ENCODE results near the gene CDH4. TPM values are rescaled to one million over a fixed set of nuclear protein-coding genes. Genes with fewer than 3 reads are reported as not detected.

Gene CDH4
- total RNA-seq, 1 experiment from 2014 or later: not detected

DNA sequence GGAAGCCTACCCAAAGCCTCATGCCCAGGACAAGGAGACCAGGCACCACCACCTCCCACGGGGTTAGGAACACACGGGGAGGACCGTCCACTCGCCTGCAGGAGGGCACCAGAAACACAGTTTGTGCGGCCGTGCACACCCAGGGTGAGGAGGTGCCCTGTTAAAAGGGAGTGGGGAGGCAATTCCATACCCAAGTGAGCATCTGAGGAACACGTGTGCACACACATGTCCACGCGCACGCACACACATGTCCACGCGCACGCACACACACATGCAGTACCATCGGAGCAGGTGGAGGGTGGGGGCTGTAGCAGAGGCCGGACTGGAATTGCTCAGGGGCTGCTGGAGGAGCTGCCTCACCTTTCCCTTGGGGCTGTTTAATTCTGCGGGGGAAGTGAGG lies 554.3 kb downstream of the CDH4 start:
- ChIA-PET POLR2A (no interaction called here), CTCF (no interaction called here)
- Histone ChIP-seq H3K4me1 (ENCODE audit: control insufficient read depth, insufficient read depth, low read length) (no peaks in the 10 kb centered on the region), H3K9me3 (ENCODE audit: control insufficient read depth, insufficient read depth, low read depth, low read length) (no peaks in the 10 kb centered on the region), H3K27ac (ENCODE audit: low read length) (no peak overlapping the region), H3K4me3 (ENCODE audit: low read depth in 2 of 2, low read length in 2 of 2) (no peak overlapping the region), H3K36me3 (ENCODE audit: control insufficient read depth, insufficient read depth, low read length) (no peaks in the 10 kb centered on the region), H3K27me3 (ENCODE audit: control insufficient read depth, insufficient read depth, low read length) (peaks cover 2% of the 10 kb centered on the region; the same call in 1 of the 2 replicates)
- in situ Hi-C loops (cut with HindIII; ENCODE audit: low pct_unique_long_range_greater_than_20kb, low sequenced_read_pairs) (no loop called here), intact Hi-C loops (cut with micrococcal nuclease; ENCODE audit: unreplicated experiment) (no loop called here)
- no TSS peak for BruUV-seq (replicated peaks)
- TF ChIP-seq, protein P1, sequence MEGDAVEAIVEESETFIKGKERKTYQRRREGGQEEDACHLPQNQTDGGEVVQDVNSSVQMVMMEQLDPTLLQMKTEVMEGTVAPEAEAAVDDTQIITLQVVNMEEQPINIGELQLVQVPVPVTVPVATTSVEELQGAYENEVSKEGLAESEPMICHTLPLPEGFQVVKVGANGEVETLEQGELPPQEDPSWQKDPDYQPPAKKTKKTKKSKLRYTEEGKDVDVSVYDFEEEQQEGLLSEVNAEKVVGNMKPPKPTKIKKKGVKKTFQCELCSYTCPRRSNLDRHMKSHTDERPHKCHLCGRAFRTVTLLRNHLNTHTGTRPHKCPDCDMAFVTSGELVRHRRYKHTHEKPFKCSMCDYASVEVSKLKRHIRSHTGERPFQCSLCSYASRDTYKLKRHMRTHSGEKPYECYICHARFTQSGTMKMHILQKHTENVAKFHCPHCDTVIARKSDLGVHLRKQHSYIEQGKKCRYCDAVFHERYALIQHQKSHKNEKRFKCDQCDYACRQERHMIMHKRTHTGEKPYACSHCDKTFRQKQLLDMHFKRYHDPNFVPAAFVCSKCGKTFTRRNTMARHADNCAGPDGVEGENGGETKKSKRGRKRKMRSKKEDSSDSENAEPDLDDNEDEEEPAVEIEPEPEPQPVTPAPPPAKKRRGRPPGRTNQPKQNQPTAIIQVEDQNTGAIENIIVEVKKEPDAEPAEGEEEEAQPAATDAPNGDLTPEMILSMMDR (IDR thresholded peaks at IDR 0.05): no peak
- no peak for TF ChIP-seq SIN3A (IDR thresholded peaks at IDR 0.05; ENCODE audit: borderline replicate concordance, insufficient read depth, low read depth, low read length)
- TF ChIP-seq POLR2AphosphoS5 (IDR thresholded peaks at IDR 0.05; ENCODE audit: low read depth, low read length): no peak
- TF ChIP-seq, protein P2, sequence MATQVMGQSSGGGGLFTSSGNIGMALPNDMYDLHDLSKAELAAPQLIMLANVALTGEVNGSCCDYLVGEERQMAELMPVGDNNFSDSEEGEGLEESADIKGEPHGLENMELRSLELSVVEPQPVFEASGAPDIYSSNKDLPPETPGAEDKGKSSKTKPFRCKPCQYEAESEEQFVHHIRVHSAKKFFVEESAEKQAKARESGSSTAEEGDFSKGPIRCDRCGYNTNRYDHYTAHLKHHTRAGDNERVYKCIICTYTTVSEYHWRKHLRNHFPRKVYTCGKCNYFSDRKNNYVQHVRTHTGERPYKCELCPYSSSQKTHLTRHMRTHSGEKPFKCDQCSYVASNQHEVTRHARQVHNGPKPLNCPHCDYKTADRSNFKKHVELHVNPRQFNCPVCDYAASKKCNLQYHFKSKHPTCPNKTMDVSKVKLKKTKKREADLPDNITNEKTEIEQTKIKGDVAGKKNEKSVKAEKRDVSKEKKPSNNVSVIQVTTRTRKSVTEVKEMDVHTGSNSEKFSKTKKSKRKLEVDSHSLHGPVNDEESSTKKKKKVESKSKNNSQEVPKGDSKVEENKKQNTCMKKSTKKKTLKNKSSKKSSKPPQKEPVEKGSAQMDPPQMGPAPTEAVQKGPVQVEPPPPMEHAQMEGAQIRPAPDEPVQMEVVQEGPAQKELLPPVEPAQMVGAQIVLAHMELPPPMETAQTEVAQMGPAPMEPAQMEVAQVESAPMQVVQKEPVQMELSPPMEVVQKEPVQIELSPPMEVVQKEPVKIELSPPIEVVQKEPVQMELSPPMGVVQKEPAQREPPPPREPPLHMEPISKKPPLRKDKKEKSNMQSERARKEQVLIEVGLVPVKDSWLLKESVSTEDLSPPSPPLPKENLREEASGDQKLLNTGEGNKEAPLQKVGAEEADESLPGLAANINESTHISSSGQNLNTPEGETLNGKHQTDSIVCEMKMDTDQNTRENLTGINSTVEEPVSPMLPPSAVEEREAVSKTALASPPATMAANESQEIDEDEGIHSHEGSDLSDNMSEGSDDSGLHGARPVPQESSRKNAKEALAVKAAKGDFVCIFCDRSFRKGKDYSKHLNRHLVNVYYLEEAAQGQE (IDR thresholded peaks at IDR 0.05; ENCODE audit: insufficient read depth in 1 of 2, low read depth in 2 of 2, low read length in 1 of 2): no peak
- no peak for DNase-seq (ENCODE audit: low read depth, low spot score)
- ATAC-seq: no peak

DNA sequence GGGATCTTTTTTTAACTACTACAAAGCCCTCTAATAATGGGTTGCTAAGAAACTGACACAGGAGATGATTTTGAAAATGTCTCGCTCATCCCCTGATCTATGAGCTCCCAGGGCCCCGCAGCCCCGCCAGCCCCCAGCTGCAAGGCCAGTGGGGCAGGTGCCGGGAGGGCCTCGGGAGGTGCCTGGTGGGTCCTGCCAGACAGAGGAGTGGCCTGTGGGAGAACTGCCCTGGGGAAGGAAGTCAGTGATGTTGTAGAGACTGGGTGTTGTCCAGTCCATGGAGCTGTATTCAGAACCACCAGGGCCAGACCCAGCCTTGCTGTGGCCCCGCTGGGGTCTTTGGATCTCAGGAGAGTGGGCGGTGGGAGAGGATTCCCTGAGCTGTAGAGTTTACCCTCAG lies 554.9 kb downstream of the CDH4 start:
- in situ Hi-C loops (cut with HindIII; ENCODE audit: low pct_unique_long_range_greater_than_20kb, low sequenced_read_pairs): no loop called here
- ChIA-PET CTCF (interaction anchor here (1.0 kb wide), 1 partner anchor 89 kb away, joined by 3 read pairs; no protein-coding TSS in a partner anchor), POLR2A (no interaction called here)
- Histone ChIP-seq H3K9me3 (ENCODE audit: control insufficient read depth, insufficient read depth, low read depth, low read length) (no peaks in the 10 kb centered on the region), H3K27me3 (ENCODE audit: control insufficient read depth, insufficient read depth, low read length) (no peaks in the 10 kb centered on the region; the same call in 1 of the 2 replicates), H3K4me3 (ENCODE audit: low read depth in 2 of 2, low read length in 2 of 2) (no peak overlapping the region), H3K4me1 (ENCODE audit: control insufficient read depth, insufficient read depth, low read length) (no peaks in the 10 kb centered on the region), H3K36me3 (ENCODE audit: control insufficient read depth, insufficient read depth, low read length) (no peaks in the 10 kb centered on the region), H3K27ac (ENCODE audit: low read length) (no peak overlapping the region)
- DNase-seq (ENCODE audit: low read depth, low spot score) (no peak), ATAC-seq (no peak)
- TF ChIP-seq SIN3A (IDR thresholded peaks at IDR 0.05; ENCODE audit: borderline replicate concordance, insufficient read depth, low read depth, low read length) (no peak), POLR2AphosphoS5 (IDR thresholded peaks at IDR 0.05; ENCODE audit: low read depth, low read length) (no peak), TCF7L2 (IDR thresholded peaks at IDR 0.05; ENCODE audit: low read depth, low read length) (no peak)
- TF ChIP-seq, protein P2 (IDR thresholded peaks at IDR 0.05; ENCODE audit: insufficient read depth in 1 of 2, low read depth in 2 of 2, low read length in 1 of 2): no peak
- TF ChIP-seq, protein P1 (IDR thresholded peaks at IDR 0.05): no peak
- intact Hi-C loops (cut with micrococcal nuclease; ENCODE audit: unreplicated experiment): no loop called here
- no TSS peak for BruUV-seq (replicated peaks)
